Activated naive CD4-positive, alpha-beta T cell treated with anti-CD3 and anti-CD28 coated beads, Interleukin-2, amount 50 U/mL, for 24 hours (primary cell): ENCODE data around the gene TEX14.

Source experiments
- H3K27ac Mint-ChIP-seq: one replicate; pipeline ENCODE4 v1.8.0; 2021; ENCODE audit warnings: mild to moderate bottlenecking, mixed read lengths
- H3K27me3 Mint-ChIP-seq: one replicate; pipeline ENCODE4 v1.8.0; 2021; ENCODE audit warnings: mixed read lengths
- H3K36me3 Mint-ChIP-seq: one replicate; pipeline ENCODE4 v1.8.0; 2021; ENCODE audit warnings: mixed read lengths
- H3K4me1 Mint-ChIP-seq: one replicate; pipeline ENCODE4 v1.8.0; 2021; ENCODE audit warnings: mixed read lengths
- H3K4me3 Mint-ChIP-seq: one replicate; pipeline ENCODE4 v1.8.0; 2021; ENCODE audit warnings: mild to moderate bottlenecking, mixed read lengths
- H3K9me3 Mint-ChIP-seq: one replicate; pipeline ENCODE4 v1.8.0; 2021; ENCODE audit warnings: mixed read lengths

Gene TEX14

GRCh38 chr17:58637011-58637570 lies 54.8 kb downstream of the TEX14 start:
- Mint-ChIP-seq H3K27ac (no peak overlapping the region), H3K4me3 (no peak overlapping the region), H3K9me3 (no peaks in the 10 kb centered on the region), H3K27me3 (no peaks in the 10 kb centered on the region), H3K36me3 (no peaks in the 10 kb centered on the region), H3K4me1 (no peaks in the 10 kb centered on the region)

GRCh38 chr17:58632324-58633314 lies 59.2 kb downstream of the TEX14 start:
- Mint-ChIP-seq H3K27ac (peak overlapping the region; percentile 42), H3K4me3 (peak overlapping the region; percentile 37), H3K27me3 (no peaks in the 10 kb centered on the region), H3K4me1 (no peaks in the 10 kb centered on the region), H3K36me3 (no peaks in the 10 kb centered on the region), H3K9me3 (no peaks in the 10 kb centered on the region)

GRCh38 chr17:58631523-58632323 lies 60.1 kb downstream of the TEX14 start:
- Mint-ChIP-seq H3K27me3 (no peaks in the 10 kb centered on the region), H3K9me3 (no peaks in the 10 kb centered on the region), H3K36me3 (no peaks in the 10 kb centered on the region), H3K4me1 (no peaks in the 10 kb centered on the region), H3K4me3 (no peak overlapping the region), H3K27ac (no peak overlapping the region)

GRCh38 chr17:58630883-58631522 lies 60.8 kb downstream of the TEX14 start:
- Mint-ChIP-seq H3K4me3 (peak overlapping the region; percentile 70), H3K4me1 (no peaks in the 10 kb centered on the region), H3K9me3 (no peaks in the 10 kb centered on the region), H3K27ac (peak overlapping the region; percentile 84), H3K27me3 (no peaks in the 10 kb centered on the region), H3K36me3 (no peaks in the 10 kb centered on the region)

- no peak overlapping the region for H3K4me3 Mint-ChIP-seq
- no peaks in the 10 kb centered on the region for H3K27me3 Mint-ChIP-seq
- no peak overlapping the region for H3K27ac Mint-ChIP-seq
- H3K4me1 Mint-ChIP-seq = no peaks in the 10 kb centered on the region
- H3K36me3 Mint-ChIP-seq = no peaks in the 10 kb centered on the region
- H3K9me3 Mint-ChIP-seq = no peaks in the 10 kb centered on the region
Observed at GRCh38 chr17:58626905-58627304, 64.9 kb downstream of the TEX14 start.

- H3K36me3 Mint-ChIP-seq = no peaks in the 10 kb centered on the region
- no peak overlapping the region for H3K27ac Mint-ChIP-seq
- no peaks in the 10 kb centered on the region for H3K27me3 Mint-ChIP-seq
- H3K4me3 Mint-ChIP-seq = no peak overlapping the region
- no peaks in the 10 kb centered on the region for H3K4me1 Mint-ChIP-seq
- no peaks in the 10 kb centered on the region for H3K9me3 Mint-ChIP-seq
Observed at GRCh38 chr17:58624751-58625150, 67.1 kb downstream of the TEX14 start.

GRCh38 chr17:58621174-58621573 lies 70.7 kb downstream of the TEX14 start:
- no peaks in the 10 kb centered on the region for H3K4me1 Mint-ChIP-seq
- H3K27ac Mint-ChIP-seq = no peak overlapping the region
- no peaks in the 10 kb centered on the region for H3K9me3 Mint-ChIP-seq
- H3K27me3 Mint-ChIP-seq = no peaks in the 10 kb centered on the region
- no peak overlapping the region for H3K4me3 Mint-ChIP-seq
- no peaks in the 10 kb centered on the region for H3K36me3 Mint-ChIP-seq

- no peak overlapping the region for H3K27ac Mint-ChIP-seq
- no peaks in the 10 kb centered on the region for H3K9me3 Mint-ChIP-seq
- H3K36me3 Mint-ChIP-seq = no peaks in the 10 kb centered on the region
- no peak overlapping the region for H3K4me3 Mint-ChIP-seq
- no peaks in the 10 kb centered on the region for H3K4me1 Mint-ChIP-seq
- H3K27me3 Mint-ChIP-seq = no peaks in the 10 kb centered on the region
Observed at GRCh38 chr17:58618336-58618735, 73.5 kb downstream of the TEX14 start.

GRCh38 chr17:58617563-58617962 lies 74.3 kb downstream of the TEX14 start:
- Mint-ChIP-seq H3K4me1 (no peaks in the 10 kb centered on the region), H3K9me3 (no peaks in the 10 kb centered on the region), H3K27ac (no peak overlapping the region), H3K27me3 (no peaks in the 10 kb centered on the region), H3K4me3 (no peak overlapping the region), H3K36me3 (no peaks in the 10 kb centered on the region)

- no peaks in the 10 kb centered on the region for H3K27me3 Mint-ChIP-seq
Observed at GRCh38 chr17:58615768-58616659, 75.8 kb downstream of the TEX14 start.

GRCh38 chr17:58614859-58615459 lies 76.9 kb downstream of the TEX14 start:
- Mint-ChIP-seq H3K36me3 (no peaks in the 10 kb centered on the region), H3K9me3 (no peaks in the 10 kb centered on the region), H3K4me1 (no peaks in the 10 kb centered on the region), H3K4me3 (no peak overlapping the region), H3K27me3 (no peaks in the 10 kb centered on the region), H3K27ac (no peak overlapping the region)

More at GRCh38 chr17:58615768-58616659, 75.8 kb downstream of the TEX14 start:
- Mint-ChIP-seq H3K9me3 (no peaks in the 10 kb centered on the region), H3K4me3 (no peak overlapping the region), H3K4me1 (no peaks in the 10 kb centered on the region), H3K36me3 (no peaks in the 10 kb centered on the region), H3K27ac (no peak overlapping the region)

- H3K27me3 Mint-ChIP-seq = no peaks in the 10 kb centered on the region
- H3K4me1 Mint-ChIP-seq = no peaks in the 10 kb centered on the region
- no peaks in the 10 kb centered on the region for H3K36me3 Mint-ChIP-seq
- no peaks in the 10 kb centered on the region for H3K9me3 Mint-ChIP-seq
- no peak overlapping the region for H3K27ac Mint-ChIP-seq
- H3K4me3 Mint-ChIP-seq = no peak overlapping the region
Observed at GRCh38 chr17:58611331-58611730, 80.5 kb downstream of the TEX14 start.

- H3K36me3 Mint-ChIP-seq = no peaks in the 10 kb centered on the region
- H3K4me1 Mint-ChIP-seq = no peaks in the 10 kb centered on the region
- H3K27me3 Mint-ChIP-seq = no peaks in the 10 kb centered on the region
- no peaks in the 10 kb centered on the region for H3K9me3 Mint-ChIP-seq
- no peak overlapping the region for H3K27ac Mint-ChIP-seq
- no peak overlapping the region for H3K4me3 Mint-ChIP-seq
Observed at GRCh38 chr17:58606934-58607333, 84.9 kb downstream of the TEX14 start.

GRCh38 chr17:58605986-58606385 lies 85.9 kb downstream of the TEX14 start:
- H3K4me3 Mint-ChIP-seq = no peak overlapping the region
- H3K4me1 Mint-ChIP-seq = no peaks in the 10 kb centered on the region
- no peaks in the 10 kb centered on the region for H3K27me3 Mint-ChIP-seq
- H3K36me3 Mint-ChIP-seq = no peaks in the 10 kb centered on the region
- H3K9me3 Mint-ChIP-seq = no peaks in the 10 kb centered on the region
- no peak overlapping the region for H3K27ac Mint-ChIP-seq
